GM12878 (cell line): ENCODE data around the gene ZFAND2B.

Experiments used
- EP300 ChIP-seq, 2 experiments: fragments of 150-350 bp in 1 of 2; IDR thresholded peaks; 2 replicates each; pipeline ENCODE4 v1.6.1; 2011 to 2012; ENCODE audit warnings: low read depth in 2 of 2, low read length in 2 of 2, borderline replicate concordance in 1 of 2, improper control_type of control experiment in 1 of 2, inconsistent platforms in 1 of 2; ENCODE audit not compliant: control insufficient read depth in 1 of 2
- RUNX3 ChIP-seq: IDR thresholded peaks from 2 replicates; pipeline ENCODE4 v1.6.1; 2012; ENCODE audit warnings: low read length, inconsistent platforms

- TF ChIP-seq RUNX3, result no peak
- TF ChIP-seq EP300 (IDR thresholded peaks at IDR 0.05; ENCODE audit: borderline replicate concordance in 1 of 2, control insufficient read depth in 1 of 2, low read depth in 2 of 2, low read length in 2 of 2), result no peak
Measured at GRCh38 chr2:219252084-219252483, 45.5 kb downstream of the ZFAND2B start.
